ENCODE results near the gene LAMA5. TPM values are rescaled to one million over a fixed set of nuclear protein-coding genes. Genes with fewer than 3 reads are reported as not detected.
A peak's percentile ranks its signal among the peaks of the same experiment; 100 is the strongest.

The LAMA5 gene
- total and polyA plus RNA-seq, 2 experiments from 2014 or later: 201 to 298 TPM

- TF ChIP-seq CTCF (conservative IDR thresholded peaks at IDR 0.05; ENCODE audit: low read depth in 2 of 2): no peak
- no peak for TF ChIP-seq ZNF114 (CRISPR knock-in tag; IDR thresholded peaks at IDR 0.05)
- no peak for TF ChIP-seq EZH2phosphoT487 (IDR thresholded peaks at IDR 0.05; ENCODE audit: unreplicated experiment)
- no peak for TF ChIP-seq ZNF331 (CRISPR knock-in tag; IDR thresholded peaks at IDR 0.05; ENCODE audit: low read depth)
- TF ChIP-seq REST (IDR thresholded peaks at IDR 0.05; ENCODE audit: unreplicated experiment): no peak
- no peak for TF ChIP-seq JUNB (IDR thresholded peaks at IDR 0.05; ENCODE audit: unreplicated experiment)
- no peak for TF ChIP-seq CREB1 (CRISPR knock-in tag; IDR thresholded peaks at IDR 0.05; ENCODE audit: low read depth)
- TF ChIP-seq STAT1 (IDR thresholded peaks at IDR 0.05; ENCODE audit: unreplicated experiment): no peak
- no peak for TF ChIP-seq POLR2AphosphoS5 (IDR thresholded peaks at IDR 0.05; ENCODE audit: low read depth)
Observed at GRCh38 chr20:62294516-62294915, 72.6 kb downstream of the LAMA5 start (continued).

GRCh38 chr20:62293946-62294345 lies 73.2 kb downstream of the LAMA5 start:
- no peak overlapping the region for H3K27ac Mint-ChIP-seq
- H3K36me3 ChIP-seq (ENCODE audit: insufficient read depth): no peaks in the 10 kb centered on the region
- TF ChIP-seq REST (IDR thresholded peaks at IDR 0.05; ENCODE audit: unreplicated experiment) (no peak), EZH2phosphoT487 (IDR thresholded peaks at IDR 0.05; ENCODE audit: unreplicated experiment) (no peak), CREB1 (CRISPR knock-in tag; IDR thresholded peaks at IDR 0.05; ENCODE audit: low read depth) (no peak), EZH2 (IDR thresholded peaks at IDR 0.05; ENCODE audit: low read depth, unreplicated experiment) (no peak), NANOG (IDR thresholded peaks at IDR 0.05; ENCODE audit: borderline replicate concordance) (no peak), STAT1 (IDR thresholded peaks at IDR 0.05; ENCODE audit: unreplicated experiment) (no peak), POLR2AphosphoS5 (IDR thresholded peaks at IDR 0.05; ENCODE audit: low read depth) (no peak)

More at GRCh38 chr20:62293946-62294345, 73.2 kb downstream of the LAMA5 start:
- Histone ChIP-seq H3K4me2 (no peak overlapping the region), H2AFZ (no peak overlapping the region), H3K4me3 (no peak overlapping the region), H3K27me3 (ENCODE audit: insufficient read depth) (no peaks in the 10 kb centered on the region), H3K79me2 (replicated peaks; ENCODE audit: insufficient read depth) (no peaks in the 10 kb centered on the region), H4K20me1 (replicated peaks; ENCODE audit: insufficient read depth) (no peaks in the 10 kb centered on the region; the same call in 1 of the 2 replicates), H3F3A (replicated peaks; ENCODE audit: low read depth) (0 out of 2 replicates have a peak, but pooled peaks cover 5% of the 10 kb centered on the region), H3K4me1 (ENCODE audit: insufficient read depth) (no peaks in the 10 kb centered on the region), H3K27ac (ENCODE audit: low read depth) (peak overlapping the region; percentile 15; the same call in 1 of the 2 replicates), H3K9me2 (ENCODE audit: insufficient read depth) (no peaks in the 10 kb centered on the region)
- ATAC-seq: no peak
- no peak for DNase-seq (ENCODE audit: low spot score)
- no peak overlapping the region for H3K4me3 Mint-ChIP-seq
- H3K9me3 Mint-ChIP-seq: no peaks in the 10 kb centered on the region
- peaks cover 33% of the 10 kb centered on the region for H3K36me3 Mint-ChIP-seq (ENCODE audit: low read depth)
- H3K27me3 Mint-ChIP-seq (ENCODE audit: insufficient read depth, low read depth, poor library complexity): peaks cover 7% of the 10 kb centered on the region
- H3K4me1 Mint-ChIP-seq: no peaks in the 10 kb centered on the region

Data from GM23338 (cell line).